LNCaP clone FGC (cell line): Measurements from ENCODE around the gene GPR135.
"Not testable (repeated sequence)": the region's sequence is repeated elsewhere in the genome, so short reads cannot be mapped to it uniquely, and the experiment has no call there.

Source experiments
- DNase-seq: peaks from one replicate; pipeline ENCODE4 v3.0.0-alpha.2; 2011; ENCODE audit warnings: low read depth
- H3K4me3 ChIP-seq: 2 replicates; pipeline ENCODE4 v1.5.1; 2011; ENCODE audit warnings: mild to moderate bottlenecking, low read depth, low read length, control low read depth
- TF ChIP-seq, protein P1 (sequence below): IDR thresholded peaks from 2 replicates; pipeline ENCODE4 v1.5.1; 2012; ENCODE audit warnings: mild to moderate bottlenecking; ENCODE audit not compliant: control insufficient read depth, insufficient read depth; ENCODE audit errors: extremely low read depth

The GPR135 gene

DNA sequence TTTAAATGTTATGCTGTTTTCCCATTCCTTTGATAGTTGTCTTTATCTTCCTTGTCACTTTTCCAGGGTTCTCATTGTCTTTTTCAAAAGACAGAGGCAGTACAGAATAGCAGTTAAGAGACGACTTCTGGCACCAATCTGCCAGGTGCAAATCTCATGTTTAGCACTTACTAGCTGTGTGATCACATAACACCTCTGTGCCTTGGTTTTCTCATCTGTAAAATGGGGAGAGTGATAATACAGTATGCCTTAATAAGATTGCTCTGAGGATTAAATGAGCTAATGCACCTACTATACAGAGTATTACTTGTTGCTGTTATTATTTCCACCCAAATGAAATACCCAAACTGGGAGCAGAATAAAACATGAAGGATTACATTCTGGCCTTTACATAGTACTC is 4.8 kb downstream of the GPR135 start:
- no peak for DNase-seq
- TF ChIP-seq, protein P1, sequence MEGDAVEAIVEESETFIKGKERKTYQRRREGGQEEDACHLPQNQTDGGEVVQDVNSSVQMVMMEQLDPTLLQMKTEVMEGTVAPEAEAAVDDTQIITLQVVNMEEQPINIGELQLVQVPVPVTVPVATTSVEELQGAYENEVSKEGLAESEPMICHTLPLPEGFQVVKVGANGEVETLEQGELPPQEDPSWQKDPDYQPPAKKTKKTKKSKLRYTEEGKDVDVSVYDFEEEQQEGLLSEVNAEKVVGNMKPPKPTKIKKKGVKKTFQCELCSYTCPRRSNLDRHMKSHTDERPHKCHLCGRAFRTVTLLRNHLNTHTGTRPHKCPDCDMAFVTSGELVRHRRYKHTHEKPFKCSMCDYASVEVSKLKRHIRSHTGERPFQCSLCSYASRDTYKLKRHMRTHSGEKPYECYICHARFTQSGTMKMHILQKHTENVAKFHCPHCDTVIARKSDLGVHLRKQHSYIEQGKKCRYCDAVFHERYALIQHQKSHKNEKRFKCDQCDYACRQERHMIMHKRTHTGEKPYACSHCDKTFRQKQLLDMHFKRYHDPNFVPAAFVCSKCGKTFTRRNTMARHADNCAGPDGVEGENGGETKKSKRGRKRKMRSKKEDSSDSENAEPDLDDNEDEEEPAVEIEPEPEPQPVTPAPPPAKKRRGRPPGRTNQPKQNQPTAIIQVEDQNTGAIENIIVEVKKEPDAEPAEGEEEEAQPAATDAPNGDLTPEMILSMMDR: no peak

DNA sequence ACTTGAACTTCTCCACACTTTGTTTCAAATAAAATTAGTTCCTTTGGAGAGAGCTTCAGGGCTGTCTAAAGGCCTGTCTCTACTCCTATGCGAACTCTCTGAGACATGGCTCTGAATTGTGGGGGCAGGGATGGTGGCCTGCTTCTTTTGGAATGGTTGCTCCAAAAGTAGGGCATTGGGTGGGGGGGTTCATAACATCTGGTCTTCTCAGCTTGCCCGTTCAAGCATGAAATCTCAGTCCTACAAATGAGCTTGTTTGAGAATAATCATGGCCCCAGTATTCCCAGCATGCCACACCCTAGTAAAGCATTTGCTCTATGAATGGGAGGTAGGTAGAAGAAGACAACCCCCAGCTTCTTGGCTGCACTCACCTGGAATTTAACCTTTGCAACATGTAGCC is 6.7 kb downstream of the GPR135 start:
- TF ChIP-seq, protein P1: no peak
- DNase-seq: no peak
- no peak overlapping the region for H3K4me3 ChIP-seq

More for the DNA sequence above, 4.8 kb downstream of the GPR135 start:
- no peak overlapping the region for H3K4me3 ChIP-seq

DNA sequence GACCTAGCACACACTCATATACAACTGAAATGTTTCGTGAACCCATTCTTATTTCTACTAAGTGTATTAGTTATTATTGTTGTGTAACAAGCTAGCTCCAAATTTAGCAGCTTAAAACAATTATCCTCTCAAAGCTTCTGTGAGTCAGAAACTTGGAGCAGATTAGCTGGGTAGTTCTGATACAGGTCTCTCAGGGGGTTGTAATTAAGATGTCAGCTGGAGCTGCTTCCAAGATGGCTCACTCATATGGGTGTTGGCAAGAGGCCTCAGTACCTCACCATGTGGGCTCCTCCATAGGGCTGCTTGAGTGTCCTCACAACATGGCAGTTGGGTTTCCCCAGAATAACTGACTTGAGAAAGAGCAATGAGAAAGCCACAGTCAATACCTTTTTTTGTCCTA is 9.8 kb downstream of the GPR135 start:
- no peak overlapping the region for H3K4me3 ChIP-seq
- no peak for DNase-seq
- TF ChIP-seq, protein P1: no peak

DNA sequence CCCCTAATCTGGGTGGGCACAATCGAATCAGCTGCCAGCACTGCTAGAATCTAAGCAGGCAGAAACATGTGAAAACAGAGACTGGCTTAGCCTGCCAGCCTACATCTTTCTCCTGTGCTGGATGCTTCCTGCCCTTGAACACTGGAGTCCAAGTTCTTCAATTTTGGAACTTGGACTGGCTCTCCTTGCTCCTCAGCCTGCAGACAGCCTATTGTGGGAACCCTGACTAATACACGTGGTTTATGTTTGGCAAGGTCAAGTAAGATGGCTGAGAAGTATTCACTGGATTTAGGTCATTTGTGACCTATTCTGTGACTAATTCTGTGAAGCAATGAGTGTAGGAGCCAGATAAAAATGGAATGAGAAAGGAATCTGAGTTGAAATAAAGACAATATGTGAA is 11.0 kb downstream of the GPR135 start:
- TF ChIP-seq, protein P1: no peak
- H3K4me3 ChIP-seq: no peak overlapping the region
- DNase-seq: no peak

DNA sequence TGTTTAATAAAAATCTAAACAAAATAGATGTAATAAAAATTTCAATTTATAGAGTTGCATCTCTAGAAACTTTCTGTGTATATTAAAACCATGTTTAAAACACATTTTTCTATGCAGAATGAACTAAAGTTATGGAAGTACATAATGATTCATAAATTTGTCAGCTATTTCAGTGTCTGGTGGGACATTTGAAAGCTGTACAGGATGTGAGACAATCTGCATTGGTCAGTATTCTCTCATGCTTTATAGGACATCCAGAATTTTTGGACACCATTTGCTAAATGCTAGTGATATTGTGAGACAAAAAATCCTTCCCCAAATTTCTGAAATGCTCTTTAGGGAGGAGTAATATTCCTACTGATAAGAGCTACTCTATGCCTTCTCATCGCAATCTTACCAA is 13.3 kb downstream of the GPR135 start:
- TF ChIP-seq, protein P1: no peak
- no peak for DNase-seq
- no peak overlapping the region for H3K4me3 ChIP-seq

DNA sequence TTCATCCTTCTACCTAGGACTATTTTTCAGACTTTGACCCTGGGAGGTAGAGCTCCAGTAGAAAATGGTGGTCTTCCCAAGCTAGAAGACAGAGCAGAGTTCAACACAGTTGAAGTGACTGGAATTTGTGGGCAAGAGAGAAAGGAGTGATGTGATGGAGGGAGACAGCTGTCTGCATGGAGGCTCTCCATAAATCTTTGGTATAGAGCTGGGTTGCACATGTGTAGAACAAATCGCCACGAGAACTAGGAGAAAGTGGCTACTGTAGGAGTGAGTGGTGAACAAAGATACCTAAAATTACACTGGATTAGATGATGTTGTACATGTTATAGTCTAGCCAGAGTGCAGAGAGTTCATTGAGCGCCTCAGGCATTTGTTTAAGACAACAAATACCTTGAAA is 14.5 kb downstream of the GPR135 start:
- DNase-seq: no peak
- TF ChIP-seq, protein P1: no peak
- H3K4me3 ChIP-seq: no peak overlapping the region

DNA sequence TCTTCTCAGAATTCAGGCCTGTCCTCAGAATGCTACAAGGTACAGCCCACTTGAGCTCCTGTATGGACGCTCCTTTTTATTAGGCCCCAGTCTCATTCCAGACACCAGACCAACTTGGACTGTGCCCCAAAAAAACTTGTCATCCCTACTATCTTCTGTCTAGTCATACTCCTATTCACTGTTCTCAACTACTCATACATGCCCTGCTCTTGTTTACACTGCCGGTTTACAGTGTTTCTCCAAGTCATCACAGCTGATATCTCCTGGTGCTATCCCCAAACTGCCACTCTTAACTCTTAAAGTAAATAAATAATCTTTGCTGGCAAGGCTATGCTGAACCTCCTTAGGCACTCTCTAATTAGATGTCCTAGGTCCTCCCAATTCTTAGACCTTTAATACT is 16.5 kb downstream of the GPR135 start:
- H3K4me3 ChIP-seq, DNase-seq: not testable (repeated sequence)

DNA sequence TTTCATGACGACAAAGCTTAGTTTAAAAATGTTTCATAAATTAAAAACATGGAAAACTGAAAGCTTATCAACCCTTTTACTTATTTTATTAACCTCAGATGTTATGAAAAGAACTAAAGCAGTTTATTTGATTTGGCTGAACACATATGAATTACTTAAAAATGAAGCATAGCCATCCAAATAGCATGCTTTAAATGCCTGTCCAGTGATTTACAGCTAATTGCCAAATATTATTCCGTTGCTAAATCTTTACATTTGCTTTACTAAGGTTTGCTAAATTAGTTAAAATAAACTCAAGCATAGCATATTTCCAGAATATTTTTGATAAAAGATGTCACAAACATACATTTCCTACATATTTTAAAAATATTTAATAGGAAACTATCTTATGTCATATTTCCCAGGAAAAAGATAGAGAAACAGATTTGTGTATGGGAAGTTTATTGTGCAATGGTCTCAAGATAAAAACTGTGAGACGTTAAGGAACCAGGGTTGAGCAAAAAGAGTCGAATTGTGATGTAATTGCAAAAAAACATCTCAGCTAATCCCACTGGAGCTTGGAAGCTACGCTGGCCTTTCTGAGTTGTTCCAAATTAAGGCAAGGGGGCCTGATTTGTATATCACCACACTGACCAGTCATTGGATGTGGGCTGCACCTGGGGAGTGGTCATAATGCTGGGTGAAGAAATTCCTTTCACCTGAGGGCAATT is 25.8 kb downstream of the GPR135 start:
- no peak overlapping the region for H3K4me3 ChIP-seq
- no peak for DNase-seq
- TF ChIP-seq, protein P1: no peak
